ENCODE measurements around the gene CDH23. TPM values are rescaled to one million over a fixed set of nuclear protein-coding genes. Genes with fewer than 3 reads are reported as not detected.

CDH23 gene
- total and polyA plus RNA-seq, 2 of the 8 experiments (the other 6 are each of a cell fraction or from before 2014, with no cell fraction given), result 1.9 to 4.9 TPM

DNA sequence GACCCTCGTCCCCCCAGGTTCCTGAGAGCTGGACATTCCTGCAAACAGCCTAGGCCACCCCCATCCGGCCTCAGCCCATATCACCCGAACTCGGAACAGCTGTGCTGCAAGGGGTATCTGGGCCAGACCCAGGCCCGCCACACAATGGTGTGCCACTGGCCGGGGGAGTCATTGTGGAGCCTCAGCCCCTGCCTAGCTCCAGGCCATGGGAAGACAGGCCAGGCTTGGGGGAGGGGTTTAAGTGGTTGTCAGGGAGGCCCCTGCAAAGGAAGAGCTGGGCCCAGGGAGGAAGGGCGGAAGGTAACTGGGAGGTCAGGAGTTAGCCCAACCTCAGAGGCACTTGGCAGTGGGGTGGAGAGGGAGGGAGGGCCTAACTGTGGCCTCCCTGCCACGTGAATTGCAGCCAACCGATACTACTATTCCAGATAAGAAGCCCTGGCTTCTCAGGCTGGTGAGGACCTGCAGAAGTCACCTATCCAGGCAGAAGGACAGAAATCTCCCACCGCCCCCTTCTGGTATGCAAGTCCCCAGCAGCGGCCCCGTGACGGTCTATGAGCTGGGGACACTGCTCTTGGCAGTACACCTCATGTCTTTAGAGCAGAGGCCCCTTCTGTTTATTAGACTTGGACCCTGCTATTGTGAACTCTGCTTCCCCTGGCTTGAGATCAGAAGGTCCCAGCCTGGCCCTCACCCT lies 349.8 kb downstream of the CDH23 start (continued):
- peak; percentile 39 to 40 (median 40) for TF ChIP-seq CTCF (IDR thresholded peaks at IDR 0.05; ENCODE audit: control extremely low read depth in 1 of 3, insufficient read depth in 1 of 3, low read depth in 1 of 3, low read length in 3 of 3)
- no peak for TF ChIP-seq SIRT6 (IDR thresholded peaks at IDR 0.05; ENCODE audit: low read length)
- TF ChIP-seq CBX8 (IDR thresholded peaks at IDR 0.05; ENCODE audit: borderline replicate concordance, low read depth, low read length), result no peak
- no peak for TF ChIP-seq RXRA (IDR thresholded peaks at IDR 0.05; ENCODE audit: insufficient read depth, low read depth, low read length)
- no peak for TF ChIP-seq JUN (IDR thresholded peaks at IDR 0.05; ENCODE audit: low read depth, low read length)
- TF ChIP-seq SP4 (IDR thresholded peaks at IDR 0.05; ENCODE audit: low read length), result no peak
- no peak for TF ChIP-seq SP2 (IDR thresholded peaks at IDR 0.05; ENCODE audit: low read length)
- no peak for TF ChIP-seq KDM4A (IDR thresholded peaks at IDR 0.05; ENCODE audit: low read depth, low read length, severe bottlenecking)
- TF ChIP-seq KDM5A (IDR thresholded peaks at IDR 0.05; ENCODE audit: low read length), result no peak
- TF ChIP-seq, protein P1, sequence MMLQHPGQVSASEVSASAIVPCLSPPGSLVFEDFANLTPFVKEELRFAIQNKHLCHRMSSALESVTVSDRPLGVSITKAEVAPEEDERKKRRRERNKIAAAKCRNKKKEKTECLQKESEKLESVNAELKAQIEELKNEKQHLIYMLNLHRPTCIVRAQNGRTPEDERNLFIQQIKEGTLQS (IDR thresholded peaks at IDR 0.05; ENCODE audit: insufficient read depth, low read depth, low read length), result no peak
